WTC11 (cell line): ENCODE measurements around the gene KLHDC1. TPM values are rescaled to one million over a fixed set of nuclear protein-coding genes. Genes with fewer than 3 reads are reported as not detected.
A peak's percentile ranks its signal among the peaks of the same experiment; 100 is the strongest.

Experiments
- ATAC-seq: fragments of 200-7000 bp; cut with Tn5 transposase; 2 replicates; pipeline ENCODE4 v1.10.0; 2021; ENCODE audit warnings: mild to moderate bottlenecking, moderate library complexity
- CTCF ChIA-PET: fragments of 300-600 bp; sonication (Branson Sonifier 250); formaldehyde crosslinking; loops from one replicate; lab custom pipeline; 2021; ENCODE audit warnings: antibody characterized with exemption; lab: Charles Lee
- POLR2A ChIA-PET: fragments of 350-600 bp; sonication (Branson Sonifier 250); formaldehyde crosslinking; loops from one replicate; lab custom pipeline; 2021; ENCODE audit warnings: antibody characterized with exemption; lab: Charles Lee
- DNase-seq: peaks from one replicate; pipeline ENCODE4 v3.0.0; 2021; ENCODE audit warnings: low spot score
- H3K27ac Mint-ChIP-seq: 2 replicates; pipeline ENCODE4 v1.8.0; 2021; ENCODE audit warnings: mixed read lengths
- H3K27me3 Mint-ChIP-seq: 2 replicates; pipeline ENCODE4 v1.8.0; 2021; ENCODE audit warnings: low read depth, mild to moderate bottlenecking, moderate library complexity, mixed read lengths
- H3K36me3 Mint-ChIP-seq: 2 replicates; pipeline ENCODE4 v1.8.0; 2021; ENCODE audit warnings: mixed read lengths
- H3K4me1 Mint-ChIP-seq: 2 replicates; pipeline ENCODE4 v1.8.0; 2022; ENCODE audit warnings: mixed read lengths
- H3K4me3 Mint-ChIP-seq: 2 replicates; pipeline ENCODE4 v1.8.0; 2021; ENCODE audit warnings: mild to moderate bottlenecking, moderate library complexity, mixed read lengths
- H3K9me3 Mint-ChIP-seq: 2 replicates; pipeline ENCODE4 v1.8.0; 2021; ENCODE audit warnings: mixed read lengths
- AFF4 ChIP-seq: sonication (generic); formaldehyde crosslinking; IDR thresholded peaks from 2 replicates; pipeline ENCODE4 v1.8.1; 2023; ENCODE audit warnings: mild to moderate bottlenecking, missing genetic modification reagents, borderline replicate concordance
- ATF6 ChIP-seq: sonication (generic); formaldehyde crosslinking; IDR thresholded peaks from 2 replicates; pipeline ENCODE4 v1.8.1; 2023; ENCODE audit warnings: mild to moderate bottlenecking, missing genetic modification reagents
- EMX1 ChIP-seq: fragments of 250-450 bp; sonication (Bioruptor Pico); IDR thresholded peaks from 2 replicates; pipeline ENCODE4 v1.8.0; 2021; ENCODE audit warnings: mild to moderate bottlenecking
- GABPB1 ChIP-seq: sonication (generic); formaldehyde crosslinking; IDR thresholded peaks from 2 replicates; pipeline ENCODE4 v1.8.1; 2023; ENCODE audit warnings: mild to moderate bottlenecking, missing genetic modification reagents
- KAT7 ChIP-seq: sonication (generic); formaldehyde crosslinking; IDR thresholded peaks from 2 replicates; pipeline ENCODE4 v1.8.1; 2023; ENCODE audit warnings: missing genetic modification reagents, mild to moderate bottlenecking, borderline replicate concordance
- MLX ChIP-seq: sonication (generic); formaldehyde crosslinking; IDR thresholded peaks from 2 replicates; pipeline ENCODE4 v1.8.1; 2023; ENCODE audit warnings: mild to moderate bottlenecking, missing genetic modification reagents, moderate library complexity
- MXD4 ChIP-seq: fragments of 250-450 bp; sonication (Bioruptor Pico); IDR thresholded peaks from 2 replicates; pipeline ENCODE4 v1.8.0; 2021; ENCODE audit warnings: mild to moderate bottlenecking, moderate library complexity, borderline replicate concordance
- NFYB ChIP-seq: sonication (generic); formaldehyde crosslinking; conservative IDR thresholded peaks from 2 replicates; pipeline ENCODE4 v1.8.0; 2022; ENCODE audit warnings: low read depth, missing genetic modification reagents
- NR1H2 ChIP-seq: sonication (generic); formaldehyde crosslinking; IDR thresholded peaks from 2 replicates; pipeline ENCODE4 v1.9.0; 2021; ENCODE audit warnings: mild to moderate bottlenecking, moderate library complexity, missing genetic modification reagents
- NR3C1 ChIP-seq: sonication (generic); formaldehyde crosslinking; conservative IDR thresholded peaks from 2 replicates; pipeline ENCODE4 v1.8.1; 2023; ENCODE audit warnings: low read depth, mild to moderate bottlenecking, missing genetic modification reagents
- RORB ChIP-seq: fragments of 250-450 bp; sonication (Bioruptor Pico); IDR thresholded peaks from 2 replicates; pipeline ENCODE4 v1.9.0; 2021; ENCODE audit warnings: mild to moderate bottlenecking
- SMAD4 ChIP-seq: sonication (generic); formaldehyde crosslinking; IDR thresholded peaks from 2 replicates; pipeline ENCODE4 v1.8.0; 2022; ENCODE audit warnings: mild to moderate bottlenecking, missing genetic modification reagents
- SOX15 ChIP-seq: fragments of 250-450 bp; sonication (Bioruptor Pico); IDR thresholded peaks from 2 replicates; pipeline ENCODE4 v1.9.0; 2021; ENCODE audit warnings: mild to moderate bottlenecking
- ZNF138 ChIP-seq: sonication (generic); formaldehyde crosslinking; conservative IDR thresholded peaks from 2 replicates; pipeline ENCODE4 v1.8.1; 2022; ENCODE audit warnings: mild to moderate bottlenecking, moderate library complexity, missing genetic modification reagents
- ZNF219 ChIP-seq: sonication (generic); formaldehyde crosslinking; IDR thresholded peaks from 2 replicates; pipeline ENCODE4 v1.8.0; 2023; ENCODE audit warnings: missing genetic modification reagents, mild to moderate bottlenecking, borderline replicate concordance
- ZNF317 ChIP-seq: sonication (generic); formaldehyde crosslinking; IDR thresholded peaks from 2 replicates; pipeline ENCODE4 v1.8.1; 2023; ENCODE audit warnings: low read depth, mild to moderate bottlenecking, moderate library complexity, missing genetic modification reagents, borderline replicate concordance
- ZNF396 ChIP-seq: fragments of 250-450 bp; sonication (Bioruptor Pico); IDR thresholded peaks from 2 replicates; pipeline ENCODE4 v1.8.0; 2021; ENCODE audit warnings: mild to moderate bottlenecking, moderate library complexity, borderline replicate concordance
- total RNA-seq: library from RNA; stranded (reverse); gene quantifications from 3 replicates; pipeline ENCODE4 v1.2.3, GENCODE V29; 2021
- TF ChIP-seq, protein P1 (sequence below): sonication (generic); formaldehyde crosslinking; IDR thresholded peaks from 2 replicates; pipeline ENCODE4 v1.8.1; 2022; ENCODE audit warnings: low read depth, mild to moderate bottlenecking, moderate library complexity, missing genetic modification reagents, borderline replicate concordance
- TF ChIP-seq, protein P2 (sequence below): sonication (generic); formaldehyde crosslinking; IDR thresholded peaks from 2 replicates; pipeline ENCODE4 v1.8.0; 2023; ENCODE audit warnings: mild to moderate bottlenecking, missing genetic modification reagents

Gene KLHDC1
- total RNA-seq, 1 experiment from 2014 or later = not detected

- Mint-ChIP-seq H3K4me3 (peak overlapping the region; percentile 86), H3K27ac (peak overlapping the region; percentile 97), H3K27me3 (no peaks in the 10 kb centered on the region), H3K4me1 (peaks cover 24% of the 10 kb centered on the region), H3K9me3 (no peaks in the 10 kb centered on the region), H3K36me3 (no peaks in the 10 kb centered on the region)
- ChIA-PET CTCF (interaction anchor here (0.7 to 2.1 kb wide), 3 partner anchors 79 to 133 kb away, joined by 3 to 11 read pairs (median 5); partner anchors contain the start of gene POLE2), POLR2A (interaction anchor here (0.5 to 3.3 kb wide), 5 partner anchors 79 to 181 kb away, joined by 3 to 25 read pairs (median 11); partner anchors contain the start of genes DNAAF2, MGAT2, NEMF and POLE2)
- ATAC-seq = no peak
- TF ChIP-seq NR3C1 (CRISPR knock-in tag) (no peak), EMX1 (CRISPR knock-in tag) (no peak), KAT7 (CRISPR knock-in tag) (no peak), ZNF219 (CRISPR knock-in tag) (no peak), ZNF396 (CRISPR knock-in tag) (no peak), NFYB (CRISPR knock-in tag) (no peak), SMAD4 (CRISPR knock-in tag) (no peak), AFF4 (CRISPR knock-in tag) (no peak), MXD4 (no peak), ZNF317 (CRISPR knock-in tag) (no peak), ATF6 (CRISPR knock-in tag) (no peak), RORB (CRISPR knock-in tag) (no peak)
- TF ChIP-seq, protein P1, sequence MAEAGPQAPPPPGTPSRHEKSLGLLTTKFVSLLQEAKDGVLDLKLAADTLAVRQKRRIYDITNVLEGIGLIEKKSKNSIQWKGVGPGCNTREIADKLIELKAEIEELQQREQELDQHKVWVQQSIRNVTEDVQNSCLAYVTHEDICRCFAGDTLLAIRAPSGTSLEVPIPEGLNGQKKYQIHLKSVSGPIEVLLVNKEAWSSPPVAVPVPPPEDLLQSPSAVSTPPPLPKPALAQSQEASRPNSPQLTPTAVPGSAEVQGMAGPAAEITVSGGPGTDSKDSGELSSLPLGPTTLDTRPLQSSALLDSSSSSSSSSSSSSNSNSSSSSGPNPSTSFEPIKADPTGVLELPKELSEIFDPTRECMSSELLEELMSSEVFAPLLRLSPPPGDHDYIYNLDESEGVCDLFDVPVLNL (CRISPR knock-in tag) = no peak
- TF ChIP-seq, all 79 proteins: peak for 0
- no peak for DNase-seq
These were observed 73.9 kb downstream of the KLHDC1 start for GRCh38 chr14:49766839-49767238.

- CTCF ChIA-PET = interaction anchor here (1.2 to 3.1 kb wide), 5 partner anchors 63 to 133 kb away, joined by 3 to 23 read pairs (median 7); partner anchors contain the start of gene POLE2
- no peaks in the 10 kb centered on the region for H3K9me3 Mint-ChIP-seq
- peak overlapping the region; percentile 86 for H3K4me3 Mint-ChIP-seq
- no peak for ATAC-seq
- POLR2A ChIA-PET = interaction anchor here (0.5 to 3.3 kb wide), 7 partner anchors 79 to 1116 kb away, joined by 3 to 25 read pairs (median 6); partner anchors contain the start of genes DNAAF2, MGAT2, NEMF and POLE2
- H3K36me3 Mint-ChIP-seq = no peaks in the 10 kb centered on the region
- H3K27ac Mint-ChIP-seq = peak overlapping the region; percentile 97
- no peaks in the 10 kb centered on the region for H3K27me3 Mint-ChIP-seq
- no peak for DNase-seq
- TF ChIP-seq SOX15 (CRISPR knock-in tag) (no peak), NR1H2 (CRISPR knock-in tag) (no peak), ZNF138 (CRISPR knock-in tag) (no peak), MLX (CRISPR knock-in tag) (no peak), GABPB1 (CRISPR knock-in tag) (no peak)
- TF ChIP-seq, protein P1 (CRISPR knock-in tag) = no peak
- TF ChIP-seq, protein P2, sequence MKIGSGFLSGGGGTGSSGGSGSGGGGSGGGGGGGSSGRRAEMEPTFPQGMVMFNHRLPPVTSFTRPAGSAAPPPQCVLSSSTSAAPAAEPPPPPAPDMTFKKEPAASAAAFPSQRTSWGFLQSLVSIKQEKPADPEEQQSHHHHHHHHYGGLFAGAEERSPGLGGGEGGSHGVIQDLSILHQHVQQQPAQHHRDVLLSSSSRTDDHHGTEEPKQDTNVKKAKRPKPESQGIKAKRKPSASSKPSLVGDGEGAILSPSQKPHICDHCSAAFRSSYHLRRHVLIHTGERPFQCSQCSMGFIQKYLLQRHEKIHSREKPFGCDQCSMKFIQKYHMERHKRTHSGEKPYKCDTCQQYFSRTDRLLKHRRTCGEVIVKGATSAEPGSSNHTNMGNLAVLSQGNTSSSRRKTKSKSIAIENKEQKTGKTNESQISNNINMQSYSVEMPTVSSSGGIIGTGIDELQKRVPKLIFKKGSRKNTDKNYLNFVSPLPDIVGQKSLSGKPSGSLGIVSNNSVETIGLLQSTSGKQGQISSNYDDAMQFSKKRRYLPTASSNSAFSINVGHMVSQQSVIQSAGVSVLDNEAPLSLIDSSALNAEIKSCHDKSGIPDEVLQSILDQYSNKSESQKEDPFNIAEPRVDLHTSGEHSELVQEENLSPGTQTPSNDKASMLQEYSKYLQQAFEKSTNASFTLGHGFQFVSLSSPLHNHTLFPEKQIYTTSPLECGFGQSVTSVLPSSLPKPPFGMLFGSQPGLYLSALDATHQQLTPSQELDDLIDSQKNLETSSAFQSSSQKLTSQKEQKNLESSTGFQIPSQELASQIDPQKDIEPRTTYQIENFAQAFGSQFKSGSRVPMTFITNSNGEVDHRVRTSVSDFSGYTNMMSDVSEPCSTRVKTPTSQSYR = no peak
- H3K4me1 Mint-ChIP-seq = peaks cover 24% of the 10 kb centered on the region
These were observed 74.3 kb downstream of the KLHDC1 start for GRCh38 chr14:49767270-49767570.
